GM12878 (cell line): Measurements from ENCODE around the gene KRTAP4-5. TPM values are rescaled to one million over a fixed set of nuclear protein-coding genes. Genes with fewer than 3 reads are reported as not detected.

ENCODE experiments used
- ATAC-seq: fragments of 200-7000 bp; cut with Tn5 transposase; 3 replicates; pipeline ENCODE4 v1.9.1; 2020; ENCODE audit warnings: mild to moderate bottlenecking, moderate library complexity
- BruUV-seq: library from RNA; stranded (reverse); fragments of 400-500 nt; replicated peaks from 2 replicates; lab custom pipeline; 2021; lab: Mats Ljungman, UMichigan
- CTCF ChIA-PET: fragments of 300-600 bp; sonication (Branson Sonifier 250); formaldehyde crosslinking; extraction: SDS; loops from one replicate; lab custom pipeline; 2021; ENCODE audit warnings: inconsistent platforms; lab: Yijun Ruan, JAX
- POLR2A ChIA-PET: fragments of 350-600 bp; formaldehyde crosslinking; extraction: SDS; loops from one replicate; lab custom pipeline; 2021; ENCODE audit warnings: inconsistent platforms; lab: Charles Lee
- RAD21 ChIA-PET: fragments of 300-600 bp; sonication (Branson Sonifier 250); formaldehyde crosslinking; loops from one replicate; lab custom pipeline; 2023; ENCODE audit warnings: antibody characterized with exemption; ENCODE audit not compliant: unreplicated experiment; lab: Charles Lee
- SMC1A ChIA-PET: fragments of 300-600 bp; sonication (Branson Sonifier 250); formaldehyde crosslinking; loops from one replicate; lab custom pipeline; 2023; ENCODE audit not compliant: unreplicated experiment, uncharacterized antibody; lab: Charles Lee
- DNase-seq: peaks from one replicate; pipeline ENCODE4 v3.0.0-alpha.2; 2011; ENCODE audit warnings: low read depth, low spot score
- FAIRE-seq: peaks from 3 replicates; lab custom pipeline; 2011; peaks lifted over from hg19 to GRCh38; lab: Jason Lieb, UNC
- H2AFZ ChIP-seq: 2 replicates; pipeline ENCODE4 v1.6.0; 2011; ENCODE audit warnings: low read depth, low read length, control low read depth; ENCODE audit not compliant: control insufficient read depth
- H3K27ac ChIP-seq: 2 replicates; pipeline ENCODE4 v1.5.1; 2011; ENCODE audit warnings: control low read depth; ENCODE audit not compliant: control insufficient read depth, insufficient read depth
- H3K27me3 ChIP-seq, 2 experiments: replicated peaks in 1 of 2; 2 replicates each; pipeline versions ENCODE4 v1.6.0 to v1.6.1; 2011; ENCODE audit warnings: low read length in 1 of 2; ENCODE audit not compliant: control insufficient read depth in 2 of 2, insufficient read depth in 2 of 2
- H3K36me3 ChIP-seq, 2 experiments: 2 replicates each; pipeline ENCODE4 v1.5.1; 2011; ENCODE audit warnings: low read length in 1 of 2; ENCODE audit not compliant: control insufficient read depth in 2 of 2, insufficient read depth in 2 of 2
- H3K4me1 ChIP-seq: 2 replicates; pipeline ENCODE4 v1.6.1; 2011; ENCODE audit warnings: mild to moderate bottlenecking, low read length, moderate library complexity, mixed read lengths; ENCODE audit not compliant: control insufficient read depth, insufficient read depth
- H3K4me2 ChIP-seq: 2 replicates; pipeline ENCODE4 v1.6.0; 2011; ENCODE audit warnings: control low read depth; ENCODE audit not compliant: control insufficient read depth, insufficient read depth
- H3K4me3 ChIP-seq: fragments of 200-600 bp; sonication (generic); 2 replicates; pipeline ENCODE4 v1.5.1; 2016
- H3K79me2 ChIP-seq: 2 replicates; pipeline ENCODE4 v1.6.0; 2011; ENCODE audit warnings: low read length; ENCODE audit not compliant: control insufficient read depth, insufficient read depth
- H3K9ac ChIP-seq: 2 replicates; pipeline ENCODE4 v1.8.0; 2011; ENCODE audit warnings: low read length, control low read depth, mixed read lengths; ENCODE audit not compliant: control insufficient read depth, insufficient read depth
- H3K9me3 ChIP-seq: replicated peaks from 3 replicates; pipeline ENCODE4 v1.5.1; 2011; ENCODE audit warnings: mild to moderate bottlenecking, low read length; ENCODE audit not compliant: control insufficient read depth, insufficient read depth
- H4K20me1 ChIP-seq: 2 replicates; pipeline ENCODE4 v1.6.0; 2011; ENCODE audit not compliant: control insufficient read depth, insufficient read depth
- FOXM1 ChIP-seq: IDR thresholded peaks from 2 replicates; pipeline ENCODE4 v1.6.1; 2012; ENCODE audit warnings: low read depth, mild to moderate bottlenecking, inconsistent platforms, low read length, moderate library complexity
- HDGF ChIP-seq: fragments of 450-650 bp; IDR thresholded peaks from 2 replicates; pipeline ENCODE4 v1.6.1; 2016; ENCODE audit warnings: antibody characterized with exemption
- KAT2A ChIP-seq: conservative IDR thresholded peaks from 2 replicates; pipeline ENCODE4 v1.6.1; 2011; ENCODE audit warnings: low read depth, low read length; ENCODE audit not compliant: control insufficient read depth
- MAX ChIP-seq: IDR thresholded peaks from 2 replicates; pipeline ENCODE4 v1.6.1; 2012; ENCODE audit warnings: low read depth, low read length, improper control_type of control experiment
- PAX8 ChIP-seq: fragments of 450-650 bp; IDR thresholded peaks from 2 replicates; pipeline ENCODE4 v1.6.1; 2017; ENCODE audit warnings: mild to moderate bottlenecking, moderate library complexity
- RFX5 ChIP-seq: IDR thresholded peaks from 2 replicates; pipeline ENCODE4 v1.6.1; 2011; ENCODE audit warnings: low read depth, low read length, improper control_type of control experiment
- SMAD1 ChIP-seq: fragments of 450-650 bp; IDR thresholded peaks from 2 replicates; pipeline ENCODE4 v1.6.1; 2018; ENCODE audit warnings: mild to moderate bottlenecking, low read depth; ENCODE audit not compliant: partially characterized antibody
- SMAD5 ChIP-seq: IDR thresholded peaks from 2 replicates; pipeline ENCODE4 v1.6.1; 2016; ENCODE audit warnings: antibody characterized with exemption, low read depth
- ZBTB11 ChIP-seq: fragments of 450-650 bp; formaldehyde crosslinking; IDR thresholded peaks from 2 replicates; pipeline ENCODE4 v1.5.0; 2022; ENCODE audit warnings: mild to moderate bottlenecking, missing genetic modification characterization
- ZBTB33 ChIP-seq: fragments of 450-650 bp; IDR thresholded peaks from 2 replicates; pipeline ENCODE4 v1.6.1; 2017; ENCODE audit warnings: mild to moderate bottlenecking
- ZBTB40 ChIP-seq: fragments of 450-650 bp; IDR thresholded peaks from 2 replicates; pipeline ENCODE4 v1.6.1; 2016; ENCODE audit warnings: mild to moderate bottlenecking, moderate library complexity, borderline replicate concordance
- in situ Hi-C: fragments of 300-500 bp; cut with MboI; formaldehyde crosslinking; loops from 9 replicates; pipeline ENCODE4 v1.14.3; 2018; ENCODE audit warnings: mixed read lengths
- intact Hi-C: fragments of 100-400 bp; cut with micrococcal nuclease; formaldehyde crosslinking; loops from one replicate; pipeline ENCODE4 v1.14.2; 2022; ENCODE audit not compliant: unreplicated experiment
- polyA plus RNA-seq, 11 experiments: library from polyadenylated mRNA; depleted of rRNA in 4 of 11; unstranded in 6 of 11; stranded (reverse) in 5 of 11; fragments of >200 nt; fragmentation: Nextera tagmentation in 4 of 11; fragmentation: Illumina TruSeq in 1 of 11; extraction: Ambion mirVana in 4 of 11; extraction: Trizol in 1 of 11; gene quantifications; 1 replicate in 1 of 11; 2 replicates in 10 of 11; pipeline versions ENCODE4 v1.2.1 to v1.2.3, GENCODE V29; 2011 to 2016; ENCODE audit warnings: inconsistent platforms in 2 of 11, missing spikeins in 2 of 11, low read depth in 1 of 11
- total RNA-seq, 4 experiments: library from RNA; depleted of rRNA in 3 of 4; stranded (reverse); fragments of >200 nt in 3 of 4; fragmentation: Illumina TruSeq in 1 of 4; extraction: Trizol in 1 of 4; gene quantifications; 2 replicates each; pipeline versions ENCODE4 v1.2.1 to v1.2.3, GENCODE V29; 2013 to 2021

Gene KRTAP4-5
- total and polyA plus RNA-seq, 10 of the 15 experiments (the other 5 are each of a cell fraction or from before 2014, with no cell fraction given): not detected

GRCh38 chr17:41144846-41145245 lies 4.8 kb downstream of the KRTAP4-5 start (continued):
- TF ChIP-seq MAX (no peak), ZBTB11 (CRISPR knock-in tag) (no peak), FOXM1 (no peak), HDGF (no peak), KAT2A (no peak)

- Histone ChIP-seq H3K4me2 (no peak overlapping the region), H3K27ac (no peak overlapping the region), H3K9ac (no peak overlapping the region), H3K27me3 (no peaks in the 10 kb centered on the region), H3K4me1 (no peaks in the 10 kb centered on the region), H3K36me3 (no peaks in the 10 kb centered on the region), H3K79me2 (no peaks in the 10 kb centered on the region), H4K20me1 (no peaks in the 10 kb centered on the region), H2AFZ (no peak overlapping the region), H3K4me3 (no peak overlapping the region), H3K9me3 (no peaks in the 10 kb centered on the region; the same call in 1 of the 3 replicates)
- FAIRE-seq (no peak), ATAC-seq (no peak), DNase-seq (no peak)
- no TSS peak for BruUV-seq
- intact Hi-C loops: no loop called here
- TF ChIP-seq PAX8: no peak
- TF ChIP-seq KAT2A: no peak
- no peak for TF ChIP-seq ZBTB33
- TF ChIP-seq SMAD5: no peak
- TF ChIP-seq SMAD1: no peak
- TF ChIP-seq RFX5: no peak
- no peak for TF ChIP-seq ZBTB40
- SMC1A ChIA-PET: no interaction called here
- in situ Hi-C loops: no loop called here
- CTCF ChIA-PET: interaction anchor here (0.6 kb wide), 1 partner anchor 465 kb away, joined by 3 read pairs; no protein-coding TSS in a partner anchor
- RAD21 ChIA-PET: no interaction called here
- POLR2A ChIA-PET: no interaction called here
These were observed 8.3 kb downstream of the KRTAP4-5 start for GRCh38 chr17:41141361-41141760.
